MCF 10A (cell line): ENCODE measurements around the gene WDR17. TPM values are rescaled to one million over a fixed set of nuclear protein-coding genes. Genes with fewer than 3 reads are reported as not detected.
A peak's percentile ranks its signal among the peaks of the same experiment; 100 is the strongest.

Source experiments
- BruUV-seq: library from RNA; stranded (reverse); fragments of 400-500 nt; replicated peaks from 2 replicates; lab custom pipeline; 2021; lab: Mats Ljungman, UMichigan
- CTCF ChIA-PET: fragments of 300-600 bp; sonication (Branson Sonifier 250); formaldehyde crosslinking; extraction: SDS; loops from one replicate; lab custom pipeline; 2021; ENCODE audit warnings: antibody characterized with exemption, inconsistent platforms; lab: Yijun Ruan, JAX
- POLR2A ChIA-PET: fragments of 300-600, 350-650 bp; sonication (Branson Sonifier 250); formaldehyde crosslinking; extraction: SDS; loops from one replicate; lab custom pipeline; 2020; ENCODE audit warnings: antibody characterized with exemption, inconsistent platforms; lab: Yijun Ruan, JAX
- DNase-seq: peaks from one replicate; pipeline ENCODE4 v3.0.0-alpha.2; 2018; ENCODE audit not compliant: unreplicated experiment
- H3K27ac Mint-ChIP-seq: one replicate; pipeline ENCODE4 v1.8.0; 2022; ENCODE audit warnings: mild to moderate bottlenecking, low read depth, mixed read lengths; ENCODE audit not compliant: unreplicated experiment
- H3K27me3 Mint-ChIP-seq: one replicate; pipeline ENCODE4 v1.8.0; 2022; ENCODE audit warnings: mixed read lengths; ENCODE audit not compliant: insufficient read depth, unreplicated experiment
- H3K36me3 Mint-ChIP-seq: one replicate; pipeline ENCODE4 v1.8.0; 2022; ENCODE audit warnings: mild to moderate bottlenecking, moderate library complexity, mixed read lengths; ENCODE audit not compliant: insufficient read depth, unreplicated experiment
- H3K4me1 Mint-ChIP-seq: one replicate; pipeline ENCODE4 v1.8.0; 2022; ENCODE audit warnings: mixed read lengths; ENCODE audit not compliant: insufficient read depth, unreplicated experiment
- H3K4me3 Mint-ChIP-seq: one replicate; pipeline ENCODE4 v1.8.0; 2022; ENCODE audit warnings: mild to moderate bottlenecking, moderate library complexity, mixed read lengths; ENCODE audit not compliant: unreplicated experiment
- H3K9me3 Mint-ChIP-seq: one replicate; pipeline ENCODE4 v1.8.0; 2022; ENCODE audit warnings: mixed read lengths; ENCODE audit not compliant: unreplicated experiment
- intact Hi-C: fragments of 100-400 bp; cut with micrococcal nuclease; formaldehyde crosslinking; loops from 2 replicates; pipeline ENCODE4 v1.14.1; 2022
- total RNA-seq: library from RNA; stranded (reverse); gene quantifications from 2 replicates; pipeline ENCODE4 v1.2.3, GENCODE V29; 2022
- TF ChIP-seq, protein P1 (sequence below): fragments of 200-600 bp; IDR thresholded peaks from one replicate; pipeline ENCODE4 v1.8.0; 2022; ENCODE audit warnings: antibody characterized with exemption, mild to moderate bottlenecking; ENCODE audit not compliant: unreplicated experiment

WDR17 gene
- total RNA-seq, 1 experiment from 2014 or later, result 1.5 TPM

GRCh38 chr4:176099314-176099713 lies 33.7 kb downstream of the WDR17 start:
- no TSS peak for BruUV-seq
- Mint-ChIP-seq H3K9me3 (peaks cover 16% of the 10 kb centered on the region), H3K27me3 (no peaks in the 10 kb centered on the region), H3K4me3 (no peak overlapping the region), H3K4me1 (no peaks in the 10 kb centered on the region), H3K27ac (no peak overlapping the region), H3K36me3 (no peaks in the 10 kb centered on the region)
- TF ChIP-seq, protein P1, sequence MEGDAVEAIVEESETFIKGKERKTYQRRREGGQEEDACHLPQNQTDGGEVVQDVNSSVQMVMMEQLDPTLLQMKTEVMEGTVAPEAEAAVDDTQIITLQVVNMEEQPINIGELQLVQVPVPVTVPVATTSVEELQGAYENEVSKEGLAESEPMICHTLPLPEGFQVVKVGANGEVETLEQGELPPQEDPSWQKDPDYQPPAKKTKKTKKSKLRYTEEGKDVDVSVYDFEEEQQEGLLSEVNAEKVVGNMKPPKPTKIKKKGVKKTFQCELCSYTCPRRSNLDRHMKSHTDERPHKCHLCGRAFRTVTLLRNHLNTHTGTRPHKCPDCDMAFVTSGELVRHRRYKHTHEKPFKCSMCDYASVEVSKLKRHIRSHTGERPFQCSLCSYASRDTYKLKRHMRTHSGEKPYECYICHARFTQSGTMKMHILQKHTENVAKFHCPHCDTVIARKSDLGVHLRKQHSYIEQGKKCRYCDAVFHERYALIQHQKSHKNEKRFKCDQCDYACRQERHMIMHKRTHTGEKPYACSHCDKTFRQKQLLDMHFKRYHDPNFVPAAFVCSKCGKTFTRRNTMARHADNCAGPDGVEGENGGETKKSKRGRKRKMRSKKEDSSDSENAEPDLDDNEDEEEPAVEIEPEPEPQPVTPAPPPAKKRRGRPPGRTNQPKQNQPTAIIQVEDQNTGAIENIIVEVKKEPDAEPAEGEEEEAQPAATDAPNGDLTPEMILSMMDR, result no peak
- CTCF ChIA-PET, result interaction anchor here (0.6 to 1.4 kb wide), 4 partner anchors 11 to 175 kb away, joined by 3 to 5 read pairs (median 4); no protein-coding TSS in a partner anchor
- POLR2A ChIA-PET, result no interaction called here
- no peak for DNase-seq
- intact Hi-C loops, result no loop called here

DNA sequence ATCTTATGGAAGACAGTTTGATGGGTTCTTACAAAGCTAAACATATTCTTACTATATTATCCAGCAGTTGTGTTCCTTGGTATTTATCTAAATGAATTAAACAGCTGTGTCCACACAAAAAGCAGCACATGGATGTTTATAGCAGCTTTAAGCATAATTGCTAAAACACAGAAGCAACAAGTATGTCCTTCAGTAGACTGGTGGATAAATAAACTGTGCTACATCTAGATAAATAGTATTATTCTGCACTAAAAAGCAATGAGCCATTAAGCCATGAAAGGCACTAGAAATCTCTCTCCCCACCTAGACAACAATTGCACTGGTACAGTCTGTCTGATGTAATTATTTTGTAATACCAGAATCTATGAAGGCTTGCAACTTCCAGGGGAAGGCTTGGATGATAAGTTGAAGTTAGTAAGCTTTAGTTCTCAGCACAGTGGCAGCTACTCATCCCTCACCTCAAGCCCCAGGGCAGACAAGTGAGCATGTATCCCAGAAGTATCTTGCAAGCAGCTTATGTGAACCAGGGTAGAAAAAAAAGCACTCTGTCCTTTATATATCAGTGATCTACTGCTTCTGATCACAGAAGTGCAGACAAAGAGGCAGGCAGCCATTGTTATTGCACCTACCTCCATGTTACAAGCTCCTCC lies 36.9 kb downstream of the WDR17 start:
- H3K4me1 Mint-ChIP-seq, result no peaks in the 10 kb centered on the region
- no TSS peak for BruUV-seq
- DNase-seq, result no peak
- CTCF ChIA-PET, result interaction anchor here (0.6 kb wide), 2 partner anchors 28 to 94 kb away, joined by 3 read pairs; no protein-coding TSS in a partner anchor
- TF ChIP-seq, protein P1, result no peak
- intact Hi-C loops, result no loop called here
- peaks cover 16% of the 10 kb centered on the region for H3K9me3 Mint-ChIP-seq
- H3K4me3 Mint-ChIP-seq, result no peak overlapping the region
- no peak overlapping the region for H3K27ac Mint-ChIP-seq
- H3K27me3 Mint-ChIP-seq, result no peaks in the 10 kb centered on the region
- H3K36me3 Mint-ChIP-seq, result no peaks in the 10 kb centered on the region
- POLR2A ChIA-PET, result no interaction called here

DNA sequence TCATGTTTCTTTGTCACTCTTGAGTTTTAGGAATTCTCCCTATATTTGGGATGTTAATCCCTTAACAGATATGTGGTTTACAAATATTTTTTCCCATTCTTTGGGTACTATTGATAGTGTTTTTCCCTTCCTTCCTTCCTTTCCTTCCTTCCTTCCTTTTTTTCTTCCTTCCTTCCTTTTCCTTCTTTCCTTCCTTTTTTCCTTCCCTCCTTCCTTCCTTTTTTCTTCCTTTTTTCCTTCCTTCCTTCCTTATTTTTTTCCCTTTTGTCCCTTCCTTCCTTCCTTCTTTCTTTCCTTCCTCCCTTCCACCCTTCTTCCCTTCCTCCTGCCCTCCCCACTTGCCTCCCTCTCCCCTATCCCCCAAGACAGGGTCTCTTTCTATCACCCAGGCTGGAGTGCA lies 42.1 kb downstream of the WDR17 start:
- intact Hi-C loops, result no loop called here
- Mint-ChIP-seq H3K27ac (no peak overlapping the region), H3K4me1 (no peaks in the 10 kb centered on the region), H3K4me3 (no peak overlapping the region), H3K27me3 (no peaks in the 10 kb centered on the region), H3K9me3 (peaks cover 8% of the 10 kb centered on the region), H3K36me3 (no peaks in the 10 kb centered on the region)
- POLR2A ChIA-PET, result no interaction called here
- TF ChIP-seq, protein P1, result no peak
- BruUV-seq, result no TSS peak
- CTCF ChIA-PET, result no interaction called here
- no peak for DNase-seq

DNA sequence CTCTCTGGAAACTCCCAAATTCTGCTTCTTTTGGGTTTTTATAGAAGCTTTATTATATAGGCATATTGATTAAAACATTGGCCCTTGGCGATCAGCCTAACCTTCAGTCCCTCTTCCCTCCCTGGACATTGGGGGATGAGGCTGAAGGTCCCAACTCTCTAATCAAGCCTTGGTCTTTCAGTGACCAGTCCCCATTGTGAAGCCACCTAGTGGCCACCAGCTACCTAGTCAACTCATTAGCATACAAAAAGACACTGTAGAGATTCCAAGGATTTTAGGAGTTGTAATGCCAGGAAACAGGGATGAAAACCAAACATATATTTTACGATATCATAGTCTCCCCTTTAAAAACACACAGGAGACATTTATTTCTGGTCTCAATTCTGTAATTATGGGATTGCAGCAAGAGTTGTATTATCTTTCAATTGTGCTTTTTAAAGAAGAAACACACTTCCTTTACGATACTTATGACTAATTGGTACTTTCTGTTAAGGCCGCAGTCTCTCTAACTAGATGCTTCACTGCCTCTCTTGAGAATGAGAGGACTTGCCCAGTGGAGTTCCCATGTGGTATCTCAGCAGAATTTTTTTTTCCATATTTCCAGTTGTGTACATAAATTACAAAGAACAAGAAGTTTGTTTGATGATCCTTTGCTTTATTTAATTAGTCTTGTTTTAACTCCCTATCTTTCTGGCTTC lies 58.2 kb downstream of the WDR17 start:
- no TSS peak for BruUV-seq
- H3K9me3 Mint-ChIP-seq, result no peaks in the 10 kb centered on the region
- TF ChIP-seq, protein P1, result peak; percentile 44
- CTCF ChIA-PET, result interaction anchor here (0.6 to 1.8 kb wide), 24 partner anchors 9 to 562 kb away, joined by 3 to 12 read pairs (median 4); no protein-coding TSS in a partner anchor
- H3K4me3 Mint-ChIP-seq, result no peak overlapping the region
- no peaks in the 10 kb centered on the region for H3K27me3 Mint-ChIP-seq
- POLR2A ChIA-PET, result interaction anchor here (0.7 kb wide), 1 partner anchor 34 kb away, joined by 4 read pairs; no protein-coding TSS in a partner anchor
- H3K4me1 Mint-ChIP-seq, result peaks cover 5% of the 10 kb centered on the region
- peak overlapping the region; percentile 12 for H3K27ac Mint-ChIP-seq
- intact Hi-C loops, result loop anchor here (1.0 kb wide), 1 partner anchor 177 kb away; no protein-coding TSS in a partner anchor
- peak; percentile 45 for DNase-seq
- no peaks in the 10 kb centered on the region for H3K36me3 Mint-ChIP-seq
